Keratinocyte (primary cell): ENCODE results near the gene HMCN1. TPM values are rescaled to one million over a fixed set of nuclear protein-coding genes. Genes with fewer than 3 reads are reported as not detected.

Experiments used
- DNase-seq: peaks from one replicate; pipeline ENCODE4 v3.0.0-alpha.2; 2011; ENCODE audit warnings: low read depth, missing footprints, low spot score
- FAIRE-seq: peaks from 2 replicates; lab custom pipeline; 2011; peaks lifted over from hg19 to GRCh38; lab: Jason Lieb, UNC
- H2AFZ ChIP-seq: 2 replicates; pipeline ENCODE4 v1.6.0; 2012; ENCODE audit warnings: low read length, control low read depth, inconsistent platforms; ENCODE audit not compliant: control insufficient read depth
- H3K27ac ChIP-seq: 2 replicates; pipeline ENCODE4 v1.5.1; 2011; ENCODE audit warnings: low read length; ENCODE audit not compliant: control insufficient read depth, insufficient read depth
- H3K27me3 ChIP-seq: 3 replicates; pipeline ENCODE4 v1.6.0; 2011; ENCODE audit warnings: low read length; ENCODE audit not compliant: control insufficient read depth, insufficient read depth; ENCODE audit errors: extremely low read depth
- H3K36me3 ChIP-seq, 2 experiments: 2 replicates in 1 of 2; 3 replicates in 1 of 2; pipeline ENCODE4 v1.5.1; 2011; ENCODE audit warnings: low read length in 2 of 2, mild to moderate bottlenecking in 1 of 2; ENCODE audit not compliant: control insufficient read depth in 2 of 2, insufficient read depth in 2 of 2; ENCODE audit errors: extremely low read depth in 1 of 2
- H3K4me1 ChIP-seq: 3 replicates; pipeline ENCODE4 v1.5.1; 2011; ENCODE audit warnings: low read length; ENCODE audit not compliant: control insufficient read depth, insufficient read depth; ENCODE audit errors: extremely low read depth
- H3K4me2 ChIP-seq: 3 replicates; pipeline ENCODE4 v1.6.0; 2011; ENCODE audit warnings: low read depth, low read length; ENCODE audit not compliant: control insufficient read depth, insufficient read depth; ENCODE audit errors: extremely low read depth
- H3K4me3 ChIP-seq, 3 experiments: fragments of 200-600 bp in 1 of 3; sonication (generic) in 1 of 3; 2 replicates in 2 of 3; 3 replicates in 1 of 3; pipeline ENCODE4 v1.5.1; 2011 to 2016; ENCODE audit warnings: low read length in 3 of 3, mild to moderate bottlenecking in 3 of 3, control low read depth in 2 of 3, inconsistent platforms in 1 of 3, low read depth in 1 of 3, mixed read lengths in 1 of 3, mixed run types in 1 of 3, moderate library complexity in 1 of 3; ENCODE audit not compliant: control insufficient read depth in 2 of 3, insufficient read depth in 2 of 3; ENCODE audit errors: extremely low read depth in 1 of 3
- H3K79me2 ChIP-seq: 2 replicates; pipeline ENCODE4 v1.6.0; 2012; ENCODE audit warnings: low read length; ENCODE audit not compliant: control insufficient read depth, insufficient read depth
- H3K9ac ChIP-seq: 3 replicates; pipeline ENCODE4 v1.6.0; 2011; ENCODE audit warnings: low read length; ENCODE audit not compliant: control insufficient read depth, insufficient read depth; ENCODE audit errors: extremely low read depth
- H3K9me1 ChIP-seq: 3 replicates; pipeline ENCODE4 v1.6.0; 2011; ENCODE audit warnings: low read length; ENCODE audit not compliant: control insufficient read depth, insufficient read depth; ENCODE audit errors: extremely low read depth
- H3K9me3 ChIP-seq: 2 replicates; pipeline ENCODE4 v1.5.1; 2012; ENCODE audit warnings: low read depth, low read length; ENCODE audit not compliant: control insufficient read depth
- H4K20me1 ChIP-seq: 3 replicates; pipeline ENCODE4 v1.6.0; 2011; ENCODE audit warnings: low read length; ENCODE audit not compliant: control insufficient read depth, insufficient read depth; ENCODE audit errors: extremely low read depth
- EZH2 ChIP-seq: IDR thresholded peaks from one replicate; pipeline ENCODE4 v1.6.1; 2012; ENCODE audit warnings: inconsistent platforms, mild to moderate bottlenecking, low read length, moderate library complexity
- dilution Hi-C: fragments of 300-500 bp; cut with MboI; formaldehyde crosslinking; loops from one replicate; pipeline ENCODE4 v1.7.0; 2020; ENCODE audit warnings: low sequenced_read_pairs; ENCODE audit not compliant: extremely low pct_ligation_motif_present
- polyA plus RNA-seq, 5 experiments: library from polyadenylated mRNA; depleted of rRNA in 3 of 5; stranded (reverse) in 3 of 5; stranded (forward) in 1 of 5; unstranded in 1 of 5; fragments of >200 nt; gene quantifications; 1 replicate in 1 of 5; 2 replicates in 3 of 5; 3 replicates in 1 of 5; pipeline versions ENCODE4 v1.2.1 to v1.2.3, GENCODE V29; 2011 to 2012; ENCODE audit warnings: missing spikeins in 2 of 5, low read depth in 1 of 5, low replicate concordance in 1 of 5
- TF ChIP-seq, protein P1 (sequence below), 3 experiments: IDR thresholded peaks in 1 of 3; conservative IDR thresholded peaks in 1 of 3; optimal IDR thresholded peaks in 1 of 3; 2 replicates in 2 of 3; 3 replicates in 1 of 3; pipeline versions ENCODE3 to v1.5.1; 2011; ENCODE audit warnings: low read length in 3 of 3, mild to moderate bottlenecking in 3 of 3, moderate library complexity in 2 of 3, control low read depth in 1 of 3, inconsistent platforms in 1 of 3; ENCODE audit not compliant: insufficient read depth in 2 of 3; ENCODE audit errors: extremely low read depth in 1 of 3

HMCN1 gene
- polyA plus RNA-seq, 1 donor (not counting 4 experiments of a cell fraction or from before 2014, with no cell fraction given): 1.8 TPM

DNA sequence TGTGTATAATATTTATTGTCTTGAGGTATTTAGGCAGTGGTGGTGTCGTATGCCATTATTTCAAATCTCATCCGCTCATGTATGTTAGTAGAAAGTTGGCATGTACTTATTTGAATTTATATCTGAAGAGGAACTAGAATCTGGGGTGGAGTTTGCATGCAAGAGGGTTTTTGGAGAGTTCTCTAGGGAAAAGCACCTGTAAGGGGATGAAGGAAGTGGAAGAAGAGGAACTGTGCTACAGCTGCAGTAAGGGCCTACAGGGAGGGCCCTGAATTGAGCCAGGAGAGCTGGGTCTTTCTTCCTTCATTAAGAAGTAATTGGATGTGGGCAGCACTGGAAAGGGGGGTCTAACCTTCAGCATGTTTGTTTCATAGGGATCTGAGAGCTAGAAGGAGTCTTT lies 197.2 kb downstream of the HMCN1 start:
- Histone ChIP-seq H3K4me2 (no peak overlapping the region), H3K9ac (no peak overlapping the region), H3K27ac (no peak overlapping the region), H3K27me3 (no peaks in the 10 kb centered on the region), H3K4me1 (no peaks in the 10 kb centered on the region), H3K4me3 (no peak overlapping the region), H3K9me1 (no peaks in the 10 kb centered on the region), H2AFZ (no peak overlapping the region), H3K36me3 (no peaks in the 10 kb centered on the region), H3K9me3 (no peaks in the 10 kb centered on the region), H3K79me2 (no peaks in the 10 kb centered on the region), H4K20me1 (no peaks in the 10 kb centered on the region)
- FAIRE-seq (no peak), DNase-seq (no peak)
- TF ChIP-seq EZH2: no peak
- TF ChIP-seq, protein P1, sequence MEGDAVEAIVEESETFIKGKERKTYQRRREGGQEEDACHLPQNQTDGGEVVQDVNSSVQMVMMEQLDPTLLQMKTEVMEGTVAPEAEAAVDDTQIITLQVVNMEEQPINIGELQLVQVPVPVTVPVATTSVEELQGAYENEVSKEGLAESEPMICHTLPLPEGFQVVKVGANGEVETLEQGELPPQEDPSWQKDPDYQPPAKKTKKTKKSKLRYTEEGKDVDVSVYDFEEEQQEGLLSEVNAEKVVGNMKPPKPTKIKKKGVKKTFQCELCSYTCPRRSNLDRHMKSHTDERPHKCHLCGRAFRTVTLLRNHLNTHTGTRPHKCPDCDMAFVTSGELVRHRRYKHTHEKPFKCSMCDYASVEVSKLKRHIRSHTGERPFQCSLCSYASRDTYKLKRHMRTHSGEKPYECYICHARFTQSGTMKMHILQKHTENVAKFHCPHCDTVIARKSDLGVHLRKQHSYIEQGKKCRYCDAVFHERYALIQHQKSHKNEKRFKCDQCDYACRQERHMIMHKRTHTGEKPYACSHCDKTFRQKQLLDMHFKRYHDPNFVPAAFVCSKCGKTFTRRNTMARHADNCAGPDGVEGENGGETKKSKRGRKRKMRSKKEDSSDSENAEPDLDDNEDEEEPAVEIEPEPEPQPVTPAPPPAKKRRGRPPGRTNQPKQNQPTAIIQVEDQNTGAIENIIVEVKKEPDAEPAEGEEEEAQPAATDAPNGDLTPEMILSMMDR (optimal IDR thresholded peaks at IDR 0.05 in 1 of 3, IDR thresholded peaks at IDR 0.05 in 1 of 3, conservative IDR thresholded peaks at IDR 0.05 in 1 of 3; ENCODE audit: extremely low read depth in 1 of 3, insufficient read depth in 2 of 3, low read length in 3 of 3): no peak
- dilution Hi-C loops: no loop called here

DNA sequence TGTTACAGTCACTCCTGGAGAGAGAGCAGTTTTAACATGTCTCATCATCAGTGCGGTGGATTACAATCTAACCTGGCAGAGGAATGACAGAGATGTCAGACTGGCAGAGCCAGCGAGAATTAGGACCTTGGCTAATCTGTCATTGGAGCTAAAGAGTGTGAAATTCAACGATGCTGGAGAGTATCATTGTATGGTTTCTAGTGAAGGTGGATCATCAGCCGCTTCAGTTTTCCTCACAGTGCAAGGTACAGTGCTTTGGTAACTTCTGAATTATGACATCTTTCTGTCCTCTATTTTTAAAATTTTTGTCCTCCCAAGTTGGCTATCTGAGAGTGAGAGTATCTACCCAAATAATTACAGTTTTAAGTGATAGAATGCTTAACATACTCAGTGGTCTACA lies 199.4 kb downstream of the HMCN1 start:
- Histone ChIP-seq H3K4me1 (no peaks in the 10 kb centered on the region), H3K9me3 (no peaks in the 10 kb centered on the region), H3K4me3 (no peak overlapping the region), H3K4me2 (no peak overlapping the region), H3K27me3 (no peaks in the 10 kb centered on the region), H3K27ac (no peak overlapping the region), H3K79me2 (no peaks in the 10 kb centered on the region), H3K36me3 (no peaks in the 10 kb centered on the region), H2AFZ (no peak overlapping the region), H3K9ac (no peak overlapping the region), H4K20me1 (no peaks in the 10 kb centered on the region), H3K9me1 (no peaks in the 10 kb centered on the region)
- TF ChIP-seq, protein P1 (optimal IDR thresholded peaks at IDR 0.05 in 1 of 3, IDR thresholded peaks at IDR 0.05 in 1 of 3, conservative IDR thresholded peaks at IDR 0.05 in 1 of 3; ENCODE audit: extremely low read depth in 1 of 3, insufficient read depth in 2 of 3, low read length in 3 of 3): no peak
- no peak for TF ChIP-seq EZH2
- DNase-seq: no peak
- no peak for FAIRE-seq
- dilution Hi-C loops: no loop called here
